HG02970 (cell line): Measurements from ENCODE around the gene CACNA1G.

Experiments used
- ATAC-seq: cut with Tn5 transposase; IDR thresholded peaks from one replicate; pipeline ENCODE4 v1.9.1; 2021; ENCODE audit warnings: mild to moderate bottlenecking, moderate library complexity, moderate number of reproducible peaks; ENCODE audit not compliant: unreplicated experiment, low FRiP score

CACNA1G gene

DNA sequence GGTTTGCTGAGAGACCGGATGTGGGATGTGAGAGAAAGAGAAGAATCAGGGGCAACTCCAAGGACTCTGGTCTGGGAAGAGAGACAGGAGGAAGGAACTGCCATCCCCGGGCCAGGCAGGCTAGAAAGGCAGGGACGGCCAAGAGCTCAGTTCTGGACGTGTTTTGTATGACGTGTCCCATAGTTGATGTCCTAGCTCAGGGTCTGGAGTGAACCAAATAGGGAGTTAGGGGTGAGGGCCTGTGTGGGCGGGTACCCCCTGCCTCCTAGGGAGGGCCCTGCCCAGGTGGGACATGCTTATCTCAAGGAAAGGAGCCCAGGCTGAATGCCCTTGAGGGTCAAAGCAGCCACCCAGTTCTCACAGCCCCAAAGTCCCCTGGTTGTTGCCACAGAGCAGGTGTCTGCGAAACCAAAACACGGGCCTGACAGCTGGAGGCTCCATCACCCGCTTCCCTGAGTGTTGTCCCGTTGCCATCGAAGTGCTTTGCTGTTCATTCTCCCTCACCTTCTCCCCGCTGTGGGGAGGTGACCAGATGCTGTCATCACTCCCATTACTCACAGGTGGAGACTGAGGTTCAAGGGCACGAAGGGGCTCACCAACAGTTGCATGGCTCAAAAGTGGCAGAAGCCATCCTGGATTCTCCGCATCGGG, 81.7 kb downstream of the CACNA1G start:
- ATAC-seq = no peak

DNA sequence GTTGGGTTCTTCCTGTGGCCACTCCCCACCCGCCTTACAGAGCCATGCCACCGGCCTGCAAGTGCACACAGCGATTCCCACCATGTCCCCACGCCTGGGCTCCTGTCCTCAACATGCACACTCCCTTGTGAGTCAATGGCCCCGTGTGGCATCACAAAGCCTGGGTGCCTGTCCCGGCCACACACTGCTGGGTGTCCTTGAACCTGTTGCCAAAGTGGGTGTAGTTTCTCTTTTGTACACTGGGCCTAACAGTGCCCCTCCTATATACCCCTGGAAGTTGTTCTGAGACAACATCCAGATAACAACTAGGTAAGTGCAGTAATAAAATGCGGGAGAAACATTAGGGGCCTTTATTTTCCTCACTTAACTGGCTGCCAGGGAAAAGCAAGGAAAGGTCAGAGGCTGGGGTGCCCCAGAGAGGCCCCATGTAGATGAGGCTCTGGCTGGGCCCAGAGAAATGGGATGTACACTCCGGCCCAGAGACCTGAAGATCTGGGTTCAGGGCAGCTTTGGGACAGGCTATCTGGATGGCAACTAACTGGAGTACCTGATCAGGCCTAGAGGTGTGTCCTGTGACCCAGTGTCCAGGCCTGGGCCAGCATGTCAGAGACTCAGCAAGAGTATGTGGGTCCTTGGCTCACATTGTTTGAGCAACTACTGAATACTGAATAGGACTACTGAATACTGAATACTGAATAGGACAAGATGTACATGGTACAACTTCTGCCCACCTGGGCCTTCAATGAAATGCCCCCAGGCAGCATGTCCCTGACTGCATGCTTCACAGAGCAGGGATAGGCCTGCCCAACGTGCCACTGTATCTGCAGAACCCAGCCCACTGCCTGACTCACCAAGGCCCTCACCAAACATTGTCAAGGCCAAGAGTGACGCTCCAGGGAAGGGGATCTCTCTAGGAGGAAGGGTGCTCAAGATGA, 82.5 kb downstream of the CACNA1G start:
- no peak for ATAC-seq

DNA sequence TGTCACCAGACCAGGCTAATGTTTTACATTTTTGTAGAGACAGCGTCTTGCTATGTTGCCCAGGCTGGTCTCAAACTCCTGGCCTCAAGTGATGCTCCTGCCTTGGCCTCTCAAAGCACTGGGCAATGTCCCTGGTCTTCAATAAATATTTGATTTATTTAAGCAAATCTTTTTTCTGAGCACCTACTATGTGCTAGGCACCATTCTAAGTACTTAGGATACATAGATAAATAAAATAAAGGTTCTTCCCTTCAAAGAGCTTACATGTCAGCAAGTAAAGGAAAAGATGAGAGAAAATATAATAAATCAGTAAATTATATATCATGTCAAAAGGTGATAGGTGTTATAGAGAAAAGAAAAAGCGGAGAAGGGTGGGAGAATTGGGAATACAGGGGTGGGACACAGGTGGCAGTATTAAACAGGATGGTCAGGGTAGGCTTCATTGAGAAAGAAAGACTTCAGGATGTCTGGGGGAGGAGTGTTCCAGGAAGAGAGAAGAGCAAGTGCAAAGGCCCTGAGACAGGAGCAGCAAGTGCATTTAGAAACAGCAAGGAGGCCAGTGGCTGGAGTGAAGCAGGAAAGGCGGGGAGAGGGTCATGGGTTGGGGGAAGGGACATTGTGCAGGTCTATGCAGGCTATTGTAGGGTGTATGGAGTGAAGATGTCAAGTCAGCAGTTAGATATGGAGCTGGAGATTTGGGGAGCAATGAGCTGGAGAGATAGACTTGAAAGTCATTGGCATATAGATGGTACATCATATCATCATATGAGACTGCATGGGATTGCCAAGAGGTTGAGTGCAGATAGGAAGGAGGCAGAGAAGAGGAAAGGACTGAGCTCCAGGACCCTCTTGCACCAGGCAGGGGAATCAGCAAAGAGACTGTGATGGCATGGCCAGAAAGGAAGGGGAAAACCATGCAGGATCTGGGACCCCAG, 85.5 kb downstream of the CACNA1G start:
- no peak for ATAC-seq

DNA sequence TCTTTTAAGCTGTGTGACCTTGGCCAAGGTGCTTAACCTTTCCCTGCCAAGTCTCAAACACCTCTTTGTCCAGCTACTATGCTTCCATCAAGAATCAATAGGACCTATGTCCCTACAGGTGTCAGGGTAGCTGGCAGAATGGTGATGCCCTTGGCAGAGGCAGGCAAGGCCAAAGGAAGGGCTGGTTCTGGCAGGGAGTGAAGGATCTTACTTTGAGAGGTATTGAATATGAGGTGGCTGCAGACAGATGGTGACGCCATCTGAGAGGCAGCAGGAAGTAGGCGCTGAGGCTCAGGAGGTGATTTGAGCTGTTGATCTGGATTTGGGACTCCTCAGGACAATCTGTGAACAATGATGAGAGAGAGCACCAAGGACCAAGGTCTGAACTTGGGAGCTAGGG, 86.7 kb downstream of the CACNA1G start:
- no peak for ATAC-seq

DNA sequence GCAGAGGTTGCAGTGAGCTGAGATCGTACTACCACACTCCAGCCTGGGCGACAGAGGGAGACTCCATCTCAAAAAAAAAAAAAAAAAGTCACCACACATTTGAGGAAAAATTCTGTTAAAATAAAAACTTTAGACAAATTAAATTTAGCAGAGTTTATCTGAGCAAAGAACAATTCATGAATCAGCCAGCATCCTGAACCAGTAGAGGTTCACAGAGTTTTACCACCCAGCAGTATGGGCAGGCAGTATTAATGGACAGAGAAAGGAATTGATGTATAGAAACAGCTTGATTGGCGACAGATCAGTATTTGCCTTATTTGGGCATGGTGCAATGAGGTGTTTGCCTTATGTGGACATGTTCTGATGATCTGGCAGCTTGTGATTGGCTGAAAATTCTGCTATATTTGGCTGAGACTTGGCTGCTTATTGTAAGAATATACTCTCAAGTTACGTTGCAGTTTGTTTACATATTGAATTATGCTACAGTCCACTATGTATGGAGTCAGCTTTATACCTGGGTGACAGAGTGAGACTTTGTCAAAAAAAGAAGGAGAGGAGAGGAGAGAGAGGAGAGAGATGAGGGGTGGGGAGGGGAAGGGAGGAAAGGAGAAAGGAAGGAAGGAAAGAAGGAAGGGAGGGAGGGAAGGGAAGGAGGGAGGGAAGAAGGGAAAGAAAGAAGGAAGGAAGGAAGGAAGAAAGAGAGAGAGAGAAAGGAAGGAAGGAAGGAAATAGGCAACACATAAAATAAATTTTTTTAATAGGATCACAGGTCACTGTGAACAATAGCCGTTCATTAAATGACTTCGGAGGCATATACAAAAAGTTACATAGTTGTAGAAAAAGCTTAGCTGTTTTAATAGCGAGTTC, 88.8 kb downstream of the CACNA1G start:
- no peak for ATAC-seq

DNA sequence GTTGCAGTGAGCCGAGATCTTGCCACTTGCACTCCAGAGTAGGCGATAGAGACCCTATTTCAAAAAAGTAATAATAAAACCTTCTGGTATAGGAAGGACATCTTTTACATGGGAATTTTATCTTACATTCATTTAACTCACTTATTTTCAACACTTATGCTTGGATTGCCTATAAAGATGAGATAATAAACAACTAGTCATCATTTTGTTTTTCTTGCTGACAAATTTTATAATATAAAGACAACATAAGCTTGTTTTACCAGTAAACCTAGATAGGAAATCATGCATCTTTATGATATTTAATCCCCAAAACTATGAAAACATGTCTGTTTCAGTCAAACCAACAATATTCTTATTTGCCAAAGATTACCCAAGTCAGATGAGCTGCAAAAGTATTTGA, 91.1 kb downstream of the CACNA1G start:
- no peak for ATAC-seq

DNA sequence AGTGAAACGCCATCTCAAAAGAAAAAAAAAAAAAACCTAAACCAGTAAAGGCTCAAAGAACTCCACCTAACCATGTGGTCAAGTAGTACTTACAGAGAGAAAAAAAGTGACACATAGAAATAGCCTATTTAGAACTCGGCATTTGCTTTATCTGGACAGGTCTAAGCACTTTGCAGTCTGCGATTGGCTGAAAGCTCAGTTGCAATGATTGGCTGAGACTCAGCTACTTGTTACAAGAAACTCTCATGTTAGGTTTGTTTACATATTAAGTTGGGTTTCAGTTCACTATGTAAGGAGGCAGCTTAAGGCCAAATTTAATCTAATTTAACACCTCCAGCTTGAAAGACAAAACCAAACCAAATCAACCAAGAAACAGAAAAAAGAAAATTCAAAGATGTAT, 93.2 kb downstream of the CACNA1G start:
- ATAC-seq = no peak

DNA sequence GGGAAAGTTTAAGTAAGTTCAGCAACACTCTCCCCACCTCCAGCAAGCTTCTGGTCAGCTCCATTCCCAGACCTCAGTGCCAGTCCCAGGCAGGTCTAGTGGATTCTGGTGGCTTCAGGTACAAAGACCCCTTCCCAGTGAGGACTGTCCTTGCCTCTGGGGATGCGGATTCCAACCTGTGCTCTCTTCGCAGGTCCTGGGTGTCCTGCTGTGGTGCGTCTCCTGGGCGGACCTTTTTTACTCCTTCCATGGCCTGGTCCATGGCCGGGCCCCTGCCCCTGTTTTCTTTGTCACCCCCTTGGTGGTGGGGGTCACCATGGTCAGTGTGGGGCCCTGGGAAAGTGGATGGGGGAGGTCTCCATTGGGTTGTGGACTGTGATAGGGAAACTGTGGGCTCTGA, 96.0 kb downstream of the CACNA1G start:
- ATAC-seq = no peak

DNA sequence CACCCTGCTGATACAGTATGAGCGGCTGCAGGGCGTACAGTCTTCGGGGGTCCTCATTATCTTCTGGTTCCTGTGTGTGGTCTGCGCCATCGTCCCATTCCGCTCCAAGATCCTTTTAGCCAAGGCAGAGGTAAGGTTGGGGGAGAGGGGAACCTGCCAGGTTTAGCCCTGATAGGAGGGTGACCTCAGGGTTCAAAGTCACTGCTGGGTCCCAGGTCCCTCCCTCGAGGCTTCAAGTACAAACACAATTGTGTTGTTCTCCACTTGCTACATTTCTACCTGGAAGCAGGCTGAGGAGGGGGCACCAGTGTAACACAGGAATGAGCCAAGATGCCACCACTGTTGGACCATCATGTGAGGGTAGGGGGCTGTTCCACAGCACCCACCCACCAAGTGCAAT, 96.5 kb downstream of the CACNA1G start:
- ATAC-seq = no peak

DNA sequence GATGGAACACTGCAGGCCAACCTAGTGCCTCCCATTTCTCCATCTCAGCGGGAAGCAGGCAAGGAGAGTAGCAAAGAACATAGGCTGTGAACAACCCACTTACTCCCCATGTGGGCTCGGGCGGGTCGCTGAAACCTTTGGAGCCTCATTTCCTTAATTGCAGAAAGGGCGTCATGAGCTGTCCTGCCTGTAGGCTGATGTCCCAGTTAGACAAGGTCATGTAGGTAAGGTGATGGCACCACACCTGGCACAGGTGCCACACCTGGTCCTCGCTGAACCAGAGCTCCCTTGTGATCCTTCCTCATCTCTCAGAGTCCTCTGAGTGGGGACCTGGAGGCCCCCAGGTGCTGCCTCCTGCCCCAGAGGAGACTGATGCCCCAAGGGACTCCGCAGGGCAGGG, 97.1 kb downstream of the CACNA1G start:
- ATAC-seq = no peak

DNA sequence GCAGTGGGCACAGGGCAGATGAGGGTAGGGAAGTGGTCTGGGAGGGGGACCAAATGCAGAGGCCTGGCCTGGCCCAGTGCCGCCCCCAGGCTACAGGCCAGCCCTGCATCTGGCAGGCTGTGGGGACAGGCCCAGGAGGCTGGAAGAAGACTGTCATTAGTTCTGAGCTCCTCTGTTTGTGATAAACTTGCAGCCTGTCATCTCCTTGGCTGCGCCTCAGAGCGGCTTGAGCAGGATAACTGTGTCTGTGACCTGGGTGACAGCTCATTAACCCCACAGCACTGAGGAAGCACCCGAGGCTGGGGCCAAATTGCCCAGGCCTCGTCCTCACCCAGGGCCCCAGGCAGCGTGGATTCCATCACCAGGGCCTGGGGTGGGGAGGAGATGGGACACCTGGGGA, 98.1 kb downstream of the CACNA1G start:
- no peak for ATAC-seq

DNA sequence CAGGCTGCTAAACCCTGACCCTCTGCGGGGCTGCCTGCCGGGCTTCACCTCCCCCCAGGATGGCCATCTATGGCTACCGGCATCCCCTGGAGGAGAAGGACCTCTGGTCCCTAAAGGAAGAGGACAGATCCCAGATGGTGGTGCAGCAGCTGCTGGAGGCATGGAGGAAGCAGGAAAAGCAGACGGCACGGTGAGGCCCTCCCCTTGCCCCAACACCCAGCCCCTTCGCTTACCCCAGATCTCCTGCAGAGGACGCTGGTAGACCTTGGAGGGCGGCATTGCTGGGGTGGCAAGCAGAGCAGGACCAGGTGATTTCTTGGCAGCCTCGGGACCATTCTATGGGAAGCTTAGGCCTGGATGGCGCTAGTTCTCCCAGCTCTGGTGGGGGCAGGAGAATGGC, 98.7 kb downstream of the CACNA1G start:
- ATAC-seq = no peak

DNA sequence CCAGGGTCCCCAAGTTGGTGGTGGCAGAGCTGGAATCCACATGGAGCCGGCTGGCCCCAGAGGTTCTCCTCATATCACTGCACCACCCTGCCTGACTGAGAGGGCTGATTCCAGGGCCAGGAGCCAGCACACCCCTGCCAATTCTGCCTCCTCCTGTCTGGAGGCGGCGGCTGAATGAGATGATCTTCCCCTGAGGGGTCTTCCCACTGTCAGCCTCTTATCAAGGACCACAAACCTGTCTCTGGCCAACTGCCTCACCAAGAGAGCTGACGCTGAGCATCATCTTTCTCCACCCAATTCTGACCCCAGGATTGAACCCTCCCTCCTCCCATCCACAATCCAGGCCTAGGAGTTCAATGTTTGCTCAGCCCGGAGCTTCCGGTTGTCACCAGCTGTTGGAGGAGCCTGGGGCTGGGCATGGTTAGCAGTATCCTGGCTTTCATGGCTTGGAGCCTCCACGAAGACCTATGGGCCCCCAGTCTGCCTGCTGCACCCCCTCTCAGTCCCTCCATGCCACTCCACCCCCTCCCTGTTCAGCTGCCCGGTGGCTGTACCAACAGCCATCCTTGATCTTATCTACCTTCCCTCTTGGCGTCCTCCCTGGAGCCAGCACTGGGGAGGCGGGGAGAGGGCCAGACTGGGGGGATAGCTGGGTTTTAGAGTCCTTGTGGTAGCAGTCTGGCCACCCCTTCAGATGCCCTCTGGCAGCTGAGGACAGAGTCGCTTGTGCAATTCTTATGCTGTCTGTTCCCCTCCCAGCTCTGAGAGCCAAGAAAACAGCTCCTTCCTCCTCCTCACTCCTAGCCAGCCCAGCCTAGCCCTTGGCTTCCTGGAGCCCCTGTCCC, 99.7 kb downstream of the CACNA1G start:
- ATAC-seq = no peak

DNA sequence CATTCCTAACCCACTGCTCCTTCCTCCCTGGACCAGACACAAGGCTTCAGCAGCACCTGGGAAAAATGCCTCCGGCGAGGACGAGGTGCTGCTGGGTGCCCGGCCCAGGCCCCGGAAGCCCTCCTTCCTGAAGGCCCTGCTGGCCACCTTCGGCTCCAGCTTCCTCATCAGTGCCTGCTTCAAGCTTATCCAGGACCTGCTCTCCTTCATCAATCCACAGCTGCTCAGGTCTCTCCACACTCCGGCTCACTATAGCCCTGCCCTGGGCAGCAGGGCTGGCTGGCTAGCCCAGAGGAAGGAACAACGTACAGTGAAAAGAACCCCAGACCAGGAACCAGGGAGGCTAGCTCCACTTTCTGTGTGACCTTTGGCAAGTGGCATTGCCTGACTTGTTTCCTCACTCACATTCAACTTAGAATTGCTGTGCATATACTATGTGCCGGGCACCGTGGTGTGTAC, 100.4 kb downstream of the CACNA1G start:
- ATAC-seq = no peak

DNA sequence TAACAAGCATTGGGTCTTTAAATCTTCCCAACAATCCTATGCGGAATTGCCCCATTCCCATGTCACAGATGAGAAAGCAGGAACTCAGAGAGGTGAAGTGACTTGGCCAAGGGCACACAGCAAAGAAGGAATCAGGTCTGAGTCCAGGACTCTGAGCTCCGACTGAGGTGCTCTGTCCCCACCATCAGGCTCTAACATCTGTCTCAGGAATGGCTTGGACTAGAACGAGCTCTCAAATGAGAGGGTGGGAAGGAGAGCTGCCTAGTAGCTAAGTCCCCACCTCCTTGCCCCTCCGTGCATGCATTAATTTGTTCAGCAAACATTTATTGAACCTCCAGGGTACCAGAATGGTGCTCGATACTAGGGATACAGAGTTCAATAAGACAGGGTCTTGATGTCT, 100.8 kb downstream of the CACNA1G start:
- no peak for ATAC-seq

DNA sequence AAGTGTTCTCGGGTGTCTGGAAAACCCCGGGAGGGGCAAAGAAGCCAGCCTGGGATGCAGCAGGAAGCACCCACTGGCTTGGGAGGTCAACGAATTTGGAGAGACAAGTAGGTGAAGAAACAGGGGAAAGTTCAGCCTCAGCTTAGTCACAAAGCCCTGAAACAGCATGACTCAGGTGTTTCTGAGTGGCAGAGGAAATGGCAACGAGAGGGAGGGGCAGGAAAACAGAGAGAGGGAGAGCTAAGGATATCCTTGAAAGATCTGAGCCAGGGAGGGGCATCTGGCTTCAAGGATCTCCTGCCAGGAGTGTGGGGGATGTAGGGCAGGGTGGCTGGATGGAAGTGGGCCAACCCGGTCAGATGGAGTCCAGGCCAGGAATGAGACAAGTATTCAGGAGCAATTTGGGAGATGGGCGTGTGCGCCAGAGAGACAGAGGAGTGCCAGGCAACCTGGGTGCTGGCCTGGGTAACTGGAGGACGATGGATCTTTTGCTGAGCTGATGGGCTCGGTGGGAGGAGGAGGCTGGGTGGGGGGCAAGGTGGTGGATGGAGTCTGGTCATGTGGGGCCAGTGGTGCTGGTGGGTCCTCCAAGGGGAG, 101.4 kb downstream of the CACNA1G start:
- no peak for ATAC-seq

DNA sequence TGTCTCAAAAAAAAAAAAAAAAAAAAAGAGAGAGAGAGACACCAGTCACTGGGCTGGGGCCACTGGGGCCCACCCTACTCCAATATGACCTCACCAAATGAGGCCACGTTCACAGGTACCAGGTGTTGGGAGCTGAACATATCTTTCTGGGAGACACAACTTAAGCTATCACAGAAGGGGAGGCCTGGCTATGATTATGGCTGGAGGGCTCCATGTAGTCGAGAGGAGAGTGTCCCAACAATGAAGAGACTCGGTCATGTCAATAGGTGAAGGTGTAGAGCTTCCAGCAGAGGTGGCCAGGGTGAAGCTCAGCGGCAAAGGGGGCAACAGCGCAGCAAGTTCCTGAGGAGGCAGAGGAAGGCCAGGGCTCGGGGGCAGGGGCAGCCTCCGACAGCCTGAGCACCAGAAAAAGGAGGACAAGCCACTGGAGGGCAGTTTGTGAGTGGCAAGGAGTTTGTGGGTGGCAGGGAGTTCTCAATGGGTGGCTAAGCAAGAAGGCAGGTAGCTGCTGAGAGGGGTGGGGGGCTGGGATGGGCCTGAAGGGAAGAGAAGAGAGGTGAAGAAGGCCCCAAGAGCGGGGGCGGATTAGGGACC, 102.2 kb downstream of the CACNA1G start:
- ATAC-seq = no peak

DNA sequence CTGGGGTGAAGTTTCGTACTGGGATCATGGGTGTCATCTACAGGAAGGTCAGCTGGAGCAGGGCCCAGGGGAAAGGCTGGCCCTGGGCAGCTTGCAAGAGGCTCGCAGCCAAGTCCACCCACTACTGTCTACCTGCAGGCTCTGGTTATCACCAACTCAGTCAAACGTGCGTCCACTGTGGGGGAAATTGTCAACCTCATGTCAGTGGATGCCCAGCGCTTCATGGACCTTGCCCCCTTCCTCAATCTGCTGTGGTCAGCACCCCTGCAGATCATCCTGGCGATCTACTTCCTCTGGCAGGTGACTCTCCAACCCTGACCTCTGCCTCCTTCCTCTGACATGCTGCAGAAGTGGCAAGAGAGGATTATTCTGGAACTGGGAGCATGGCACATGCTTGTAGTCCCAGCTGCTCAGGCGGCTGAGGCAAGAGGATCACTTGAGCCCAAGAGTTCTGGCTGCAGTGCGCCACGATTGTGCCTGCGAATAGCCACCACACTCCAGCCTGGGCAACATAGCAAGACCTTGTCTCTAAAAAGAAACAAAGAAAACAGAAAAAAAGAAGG, 103.4 kb downstream of the CACNA1G start:
- no peak for ATAC-seq
